GM18502 (cell line): Measurements from ENCODE around the gene DIS3.
"Not testable (repeated sequence)": the region's sequence is repeated elsewhere in the genome, so short reads cannot be mapped to it uniquely, and the experiment has no call there.

Source experiments
- ATAC-seq: cut with Tn5 transposase; IDR thresholded peaks from one replicate; pipeline ENCODE4 v1.9.1; 2021; ENCODE audit warnings: mild to moderate bottlenecking; ENCODE audit not compliant: unreplicated experiment, poor library complexity

DIS3 gene

GRCh38 chr13:72745260-72745659, 36.4 kb downstream of the DIS3 start:
- peak; percentile 72 for ATAC-seq

- ATAC-seq, result no peak
Measured at GRCh38 chr13:72740015-72740414, 41.7 kb downstream of the DIS3 start.

GRCh38 chr13:72737033-72737432, 44.7 kb downstream of the DIS3 start:
- no peak for ATAC-seq

- ATAC-seq, result no peak
Measured at GRCh38 chr13:72728290-72728605, 53.5 kb downstream of the DIS3 start.

- ATAC-seq, result peak; percentile 94
Measured at GRCh38 chr13:72727417-72728289, 54.0 kb downstream of the DIS3 start, which contains the start of the genes BORA and MZT1. TSS of gene BORA (plus strand) at chr13:72727923. CDS start at chr13:72728941, 1,018 bp downstream. TSS of gene MZT1 (minus strand) at chr13:72727629. CDS start at chr13:72727602, 27 bp downstream.

- ATAC-seq, result peak; percentile 32
Measured at GRCh38 chr13:72726726-72727416, 54.8 kb downstream of the DIS3 start.

- ATAC-seq, result not testable (repeated sequence)
Measured at GRCh38 chr13:72726185-72726584, 55.5 kb downstream of the DIS3 start.

GRCh38 chr13:72716776-72717175, 64.9 kb downstream of the DIS3 start:
- no peak for ATAC-seq
